Progenitor cell of endocrine pancreas (in vitro differentiated cells): ENCODE measurements around the gene RALGAPA2. TPM values are rescaled to one million over a fixed set of nuclear protein-coding genes. Genes with fewer than 3 reads are reported as not detected.
A peak's percentile ranks its signal among the peaks of the same experiment; 100 is the strongest.

Source experiments
- DNase-seq: peaks from one replicate; pipeline ENCODE4 v3.0.0; 2021; ENCODE audit warnings: low spot score; ENCODE audit not compliant: unreplicated experiment
- H3K27ac Mint-ChIP-seq: 2 replicates; pipeline ENCODE4 v1.8.0; 2021; ENCODE audit warnings: mild to moderate bottlenecking, moderate library complexity, mixed read lengths
- H3K27me3 Mint-ChIP-seq: 2 replicates; pipeline ENCODE4 v1.8.0; 2021; ENCODE audit warnings: mixed read lengths
- H3K36me3 Mint-ChIP-seq: 2 replicates; pipeline ENCODE4 v1.8.0; 2022; ENCODE audit warnings: mixed read lengths; ENCODE audit not compliant: insufficient read depth
- H3K4me1 Mint-ChIP-seq: 2 replicates; pipeline ENCODE4 v1.8.0; 2021; ENCODE audit warnings: low read depth, mixed read lengths
- H3K4me3 Mint-ChIP-seq: 2 replicates; pipeline ENCODE4 v1.8.0; 2021; ENCODE audit warnings: low read depth, mild to moderate bottlenecking, moderate library complexity, mixed read lengths
- H3K9me3 Mint-ChIP-seq: 2 replicates; pipeline ENCODE4 v1.8.0; 2021; ENCODE audit warnings: low read depth, mixed read lengths
- total RNA-seq: library from RNA; stranded (reverse); gene quantifications from 2 replicates; pipeline ENCODE4 v1.2.1, GENCODE V29; 2021
- TF ChIP-seq, protein P1 (sequence below): fragments of 200-600 bp; sonication (generic); IDR thresholded peaks from one replicate; pipeline ENCODE4 v1.5.0; 2021; ENCODE audit warnings: antibody characterized with exemption, mild to moderate bottlenecking; ENCODE audit not compliant: unreplicated experiment

RALGAPA2 gene
- total RNA-seq, 1 donor from 2014 or later = 109 TPM

GRCh38 chr20:20711413-20711812 lies 1.0 kb downstream of the RALGAPA2 start:
- TF ChIP-seq, protein P1, sequence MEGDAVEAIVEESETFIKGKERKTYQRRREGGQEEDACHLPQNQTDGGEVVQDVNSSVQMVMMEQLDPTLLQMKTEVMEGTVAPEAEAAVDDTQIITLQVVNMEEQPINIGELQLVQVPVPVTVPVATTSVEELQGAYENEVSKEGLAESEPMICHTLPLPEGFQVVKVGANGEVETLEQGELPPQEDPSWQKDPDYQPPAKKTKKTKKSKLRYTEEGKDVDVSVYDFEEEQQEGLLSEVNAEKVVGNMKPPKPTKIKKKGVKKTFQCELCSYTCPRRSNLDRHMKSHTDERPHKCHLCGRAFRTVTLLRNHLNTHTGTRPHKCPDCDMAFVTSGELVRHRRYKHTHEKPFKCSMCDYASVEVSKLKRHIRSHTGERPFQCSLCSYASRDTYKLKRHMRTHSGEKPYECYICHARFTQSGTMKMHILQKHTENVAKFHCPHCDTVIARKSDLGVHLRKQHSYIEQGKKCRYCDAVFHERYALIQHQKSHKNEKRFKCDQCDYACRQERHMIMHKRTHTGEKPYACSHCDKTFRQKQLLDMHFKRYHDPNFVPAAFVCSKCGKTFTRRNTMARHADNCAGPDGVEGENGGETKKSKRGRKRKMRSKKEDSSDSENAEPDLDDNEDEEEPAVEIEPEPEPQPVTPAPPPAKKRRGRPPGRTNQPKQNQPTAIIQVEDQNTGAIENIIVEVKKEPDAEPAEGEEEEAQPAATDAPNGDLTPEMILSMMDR = no peak
- Mint-ChIP-seq H3K27me3 (no peaks in the 10 kb centered on the region), H3K9me3 (no peaks in the 10 kb centered on the region), H3K4me1 (peaks cover 27% of the 10 kb centered on the region), H3K27ac (peak overlapping the region; percentile 95), H3K4me3 (peak overlapping the region; percentile 94), H3K36me3 (no peaks in the 10 kb centered on the region)
- DNase-seq = no peak

DNA sequence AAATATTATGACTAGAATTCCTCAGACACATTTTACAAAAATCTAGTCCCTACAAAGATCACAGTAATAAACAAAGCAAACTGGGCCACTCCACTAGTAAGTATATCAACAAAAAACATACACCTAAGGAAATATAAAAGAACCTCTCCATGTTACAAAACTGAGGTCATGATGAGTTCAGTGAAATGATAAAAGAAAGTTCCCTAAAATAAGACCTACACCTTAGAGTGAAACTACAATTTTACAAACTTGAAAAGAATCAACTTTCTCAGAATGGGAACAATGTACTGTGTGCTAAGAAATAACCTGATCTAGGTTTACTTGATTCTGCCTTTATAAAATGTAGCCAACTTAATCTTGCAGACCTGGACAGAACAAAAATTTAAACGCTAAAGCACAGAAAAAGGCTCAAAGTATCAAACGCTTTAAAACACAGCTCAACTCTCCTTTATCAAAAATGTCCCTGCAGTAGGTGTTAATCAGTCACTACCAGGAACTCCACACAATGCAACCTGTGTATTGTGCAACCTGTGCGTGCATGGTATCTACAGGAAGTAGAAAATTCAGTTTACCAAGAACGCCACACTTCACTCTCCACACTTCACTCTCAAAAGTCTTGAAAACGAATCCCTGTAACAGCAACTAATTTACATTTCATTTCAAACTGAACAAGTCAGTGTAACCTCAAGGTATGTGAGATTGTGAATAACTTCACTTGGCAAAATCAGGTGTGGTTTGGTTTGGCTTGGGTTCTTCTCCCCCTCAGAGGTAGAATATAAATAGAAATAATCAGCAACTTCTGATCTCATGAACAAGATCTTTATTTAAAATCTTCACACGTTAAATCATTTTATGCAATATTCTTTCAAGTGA lies 1.8 kb downstream of the RALGAPA2 start:
- Mint-ChIP-seq H3K9me3 (no peaks in the 10 kb centered on the region), H3K36me3 (peaks cover 2% of the 10 kb centered on the region), H3K27ac (peak overlapping the region; percentile 95), H3K27me3 (no peaks in the 10 kb centered on the region), H3K4me1 (peaks cover 32% of the 10 kb centered on the region), H3K4me3 (peak overlapping the region; percentile 94)
- TF ChIP-seq, protein P1 = no peak
- DNase-seq = no peak

GRCh38 chr20:20709887-20710286 lies 2.6 kb downstream of the RALGAPA2 start:
- peak overlapping the region; percentile 95 for H3K27ac Mint-ChIP-seq
- no peaks in the 10 kb centered on the region for H3K27me3 Mint-ChIP-seq
- H3K4me1 Mint-ChIP-seq = peaks cover 33% of the 10 kb centered on the region
- peaks cover 2% of the 10 kb centered on the region for H3K36me3 Mint-ChIP-seq
- peak overlapping the region; percentile 94 for H3K4me3 Mint-ChIP-seq
- no peak for DNase-seq
- TF ChIP-seq, protein P1 = no peak
- H3K9me3 Mint-ChIP-seq = no peaks in the 10 kb centered on the region

GRCh38 chr20:20706285-20706684 lies 6.2 kb downstream of the RALGAPA2 start:
- H3K4me3 Mint-ChIP-seq = no peak overlapping the region

GRCh38 chr20:20702330-20703245 lies 9.9 kb downstream of the RALGAPA2 start:
- Mint-ChIP-seq H3K9me3 (no peaks in the 10 kb centered on the region), H3K36me3 (peaks cover 6% of the 10 kb centered on the region), H3K27ac (no peak overlapping the region), H3K4me1 (peaks cover 26% of the 10 kb centered on the region), H3K4me3 (no peak overlapping the region), H3K27me3 (no peaks in the 10 kb centered on the region)
- DNase-seq = no peak
- TF ChIP-seq, protein P1 = no peak

More at GRCh38 chr20:20706285-20706684, 6.2 kb downstream of the RALGAPA2 start:
- no peak overlapping the region for H3K27ac Mint-ChIP-seq
- no peaks in the 10 kb centered on the region for H3K27me3 Mint-ChIP-seq
- H3K4me1 Mint-ChIP-seq = peaks cover 41% of the 10 kb centered on the region
- peaks cover 5% of the 10 kb centered on the region for H3K36me3 Mint-ChIP-seq
- no peaks in the 10 kb centered on the region for H3K9me3 Mint-ChIP-seq
- TF ChIP-seq, protein P1 = no peak
- no peak for DNase-seq
